Upper lobe of right lung (tissue), 1 donor: ENCODE measurements around the gene NUP205. TPM values are rescaled to one million over a fixed set of nuclear protein-coding genes. Genes with fewer than 3 reads are reported as not detected.
A peak's percentile ranks its signal among the peaks of the same experiment; 100 is the strongest.

ENCODE experiments used
- ATAC-seq: fragments of 200-7000 bp; cut with Tn5 transposase; one replicate; pipeline ENCODE4 v1.9.1; 2020; ENCODE audit warnings: mild to moderate bottlenecking, moderate library complexity
- DNase-seq: peaks from one replicate; pipeline ENCODE4 v3.0.0-alpha.2; 2020
- H3K27ac ChIP-seq: fragments of 200-600 bp; one replicate; pipeline ENCODE4 v1.8.0; 2022
- H3K27me3 ChIP-seq: fragments of 200-600 bp; one replicate; pipeline ENCODE4 v1.8.0; 2022; ENCODE audit warnings: mild to moderate bottlenecking
- H3K36me3 ChIP-seq: fragments of 200-600 bp; one replicate; pipeline ENCODE4 v1.8.0; 2022
- H3K4me1 ChIP-seq: fragments of 200-600 bp; one replicate; pipeline ENCODE4 v1.8.0; 2022
- H3K4me3 ChIP-seq: fragments of 200-600 bp; one replicate; pipeline ENCODE4 v1.8.0; 2022; ENCODE audit warnings: mild to moderate bottlenecking
- H3K9me3 ChIP-seq: fragments of 200-600 bp; one replicate; pipeline ENCODE4 v1.8.0; 2022
- CTCF ChIP-seq: fragments of 200-600 bp; IDR thresholded peaks from one replicate; pipeline ENCODE4 v1.8.0; 2022; ENCODE audit warnings: antibody characterized with exemption
- intact Hi-C: fragments of 100-400 bp; cut with DNase I; formaldehyde crosslinking; loops from one replicate; pipeline ENCODE4 v1.11.0; 2022
- total RNA-seq: library from RNA; stranded (reverse); fragmentation: NEBNext Ultra II Directional; extraction: Animal tissue kit (Norgen Biotek cat#: 25700); gene quantifications from one replicate; pipeline ENCODE4 v1.2.1, GENCODE V29; 2021
- donor health status: DM: no; HTN: yes; CAD: no; lungs with severe emphysema.

Gene NUP205
- total RNA-seq, 1 donor from 2014 or later = 34.3 TPM

DNA sequence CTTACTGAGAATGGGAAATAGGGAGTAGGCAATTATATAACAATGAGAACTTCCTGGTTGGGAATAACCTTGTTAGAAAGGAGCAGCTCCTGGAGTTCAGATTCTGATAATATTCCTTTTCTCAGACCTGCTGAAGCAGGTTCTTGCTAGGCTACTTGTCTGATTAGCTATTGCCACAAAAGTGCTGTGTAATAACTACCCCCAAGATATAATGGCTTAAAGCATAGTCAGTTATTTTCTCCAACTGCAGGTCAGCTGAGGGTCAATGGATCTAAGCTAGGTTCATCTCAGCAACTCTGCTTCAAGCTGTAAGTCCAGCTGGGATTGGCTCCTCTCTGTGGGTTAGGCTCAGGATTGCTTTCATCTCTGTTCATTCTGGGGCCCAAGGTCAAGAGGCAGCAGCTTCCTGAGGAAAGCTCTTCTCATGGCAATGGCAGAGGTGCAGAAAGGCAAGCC, 38.5 kb upstream of the NUP205 start:
- H3K27ac ChIP-seq = no peak overlapping the region
- no peaks in the 10 kb centered on the region for H3K36me3 ChIP-seq
- TF ChIP-seq CTCF = no peak
- ATAC-seq (peak; percentile 37), DNase-seq (no peak)
- no peaks in the 10 kb centered on the region for H3K4me1 ChIP-seq
- H3K27me3 ChIP-seq = no peaks in the 10 kb centered on the region
- intact Hi-C loops = no loop called here
- H3K9me3 ChIP-seq = no peaks in the 10 kb centered on the region
- no peak overlapping the region for H3K4me3 ChIP-seq

DNA sequence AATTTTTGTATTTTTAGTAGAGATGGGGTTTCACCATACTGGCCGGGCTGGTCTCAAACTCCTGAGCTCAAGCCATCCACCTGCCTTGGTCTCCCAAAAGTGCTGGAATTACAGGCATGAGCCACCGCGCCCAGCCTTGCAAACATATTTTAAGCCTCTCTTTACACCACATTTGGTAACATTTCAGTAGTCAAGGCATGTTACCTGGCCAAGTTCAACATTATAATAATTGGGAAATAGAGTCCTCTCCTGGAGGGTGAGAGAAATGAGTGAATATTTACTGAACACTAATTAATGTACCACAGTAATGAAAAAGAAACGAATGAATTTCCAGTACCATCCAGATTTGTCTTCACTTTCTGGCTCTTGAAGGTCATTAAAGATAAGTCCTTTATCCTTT, 37.8 kb upstream of the NUP205 start:
- Histone ChIP-seq H3K9me3 (no peaks in the 10 kb centered on the region), H3K4me3 (no peak overlapping the region), H3K27me3 (no peaks in the 10 kb centered on the region), H3K4me1 (no peaks in the 10 kb centered on the region), H3K27ac (no peak overlapping the region), H3K36me3 (no peaks in the 10 kb centered on the region)
- peak; percentile 53 for ATAC-seq
- no peak for DNase-seq
- intact Hi-C loops = no loop called here
- no peak for TF ChIP-seq CTCF

GRCh38 chr7:135522509-135522908, 35.2 kb upstream of the NUP205 start:
- Histone ChIP-seq H3K4me1 (no peaks in the 10 kb centered on the region), H3K27me3 (no peaks in the 10 kb centered on the region), H3K4me3 (no peak overlapping the region), H3K36me3 (no peaks in the 10 kb centered on the region), H3K9me3 (no peaks in the 10 kb centered on the region), H3K27ac (no peak overlapping the region)
- TF ChIP-seq CTCF = no peak
- DNase-seq (no peak), ATAC-seq (no peak)
- intact Hi-C loops = no loop called here

GRCh38 chr7:135523146-135523545, 34.6 kb upstream of the NUP205 start:
- Histone ChIP-seq H3K27me3 (no peaks in the 10 kb centered on the region), H3K4me3 (no peak overlapping the region), H3K36me3 (no peaks in the 10 kb centered on the region), H3K9me3 (no peaks in the 10 kb centered on the region), H3K27ac (no peak overlapping the region), H3K4me1 (no peaks in the 10 kb centered on the region)
- DNase-seq (no peak), ATAC-seq (no peak)
- intact Hi-C loops = no loop called here
- no peak for TF ChIP-seq CTCF

GRCh38 chr7:135525426-135525825, 32.3 kb upstream of the NUP205 start:
- ATAC-seq = no peak
- Histone ChIP-seq H3K9me3 (no peaks in the 10 kb centered on the region), H3K27ac (no peak overlapping the region), H3K4me3 (no peak overlapping the region), H3K27me3 (no peaks in the 10 kb centered on the region), H3K36me3 (no peaks in the 10 kb centered on the region), H3K4me1 (no peaks in the 10 kb centered on the region)
- no peak for DNase-seq
- intact Hi-C loops = no loop called here
- no peak for TF ChIP-seq CTCF

- no peaks in the 10 kb centered on the region for H3K9me3 ChIP-seq
- TF ChIP-seq CTCF = no peak
- H3K36me3 ChIP-seq = no peaks in the 10 kb centered on the region
- H3K27ac ChIP-seq = no peak overlapping the region
- no peaks in the 10 kb centered on the region for H3K27me3 ChIP-seq
- no peak overlapping the region for H3K4me3 ChIP-seq
- H3K4me1 ChIP-seq = no peaks in the 10 kb centered on the region
- DNase-seq = no peak
- intact Hi-C loops = no loop called here
- no peak for ATAC-seq
Measured at GRCh38 chr7:135527025-135527424, 30.7 kb upstream of the NUP205 start.
